Measurements from ENCODE around the gene PSME2. TPM values are rescaled to one million over a fixed set of nuclear protein-coding genes. Genes with fewer than 3 reads are reported as not detected.

The PSME2 gene
- total RNA-seq, 2 experiments from 2014 or later: 445 to 459 TPM

Small RNA genes within 50 kb of the gene (microRNA-seq; reads per million reads assigned to microRNA genes)
- gene MIR7703 (ENCODE audit: borderline replicate concordance): not detected

Other genes starting within 250 kb of the PSME2 start
- 10 to 100 TPM; 32.2 to 36.2 TPM for gene DHRS4, start 192.8 kb downstream of the PSME2 start, total RNA-seq
- 10 to 100 TPM; 27.5 to 27.6 TPM for gene DHRS4L2, start 157.7 kb downstream of the PSME2 start, total RNA-seq
- gene CARMIL3, start 94.6 kb downstream of the PSME2 start, total RNA-seq: under 1 TPM; 0.74 to 0.91 TPM
- not detected for gene CPNE6, start 75.0 kb downstream of the PSME2 start, total RNA-seq
- gene PCK2, start 52.3 kb downstream of the PSME2 start, total RNA-seq: 100 to 1,000 TPM; 101 to 115 TPM
- 10 to 100 TPM; 74.0 to 86.2 TPM for gene DCAF11, start 31.8 kb downstream of the PSME2 start, total RNA-seq
- 1 to 10 TPM; 1.5 to 1.6 TPM for gene NRL, start 31.7 kb downstream of the PSME2 start, total RNA-seq
- gene FITM1, start 16.0 kb downstream of the PSME2 start, total RNA-seq: under 1 TPM in 1 of 2 experiments, not detected in 1; 0.53 TPM
- gene PSME1, start 10.4 kb downstream of the PSME2 start, total RNA-seq: 100 to 1,000 TPM; 414 to 418 TPM
- 10 to 100 TPM; 36.9 to 46.7 TPM for gene EMC9, start 5.0 kb downstream of the PSME2 start, total RNA-seq
- 10 to 100 TPM; 73.7 to 98.4 TPM for gene RNF31, start 888 bp upstream of the PSME2 start, total RNA-seq
- 100 to 1,000 TPM; 172 to 209 TPM for gene IRF9, start 14.7 kb upstream of the PSME2 start, total RNA-seq
- gene REC8, start 25.5 kb upstream of the PSME2 start, total RNA-seq: 10 to 100 TPM; 25.6 to 27.7 TPM
- gene IPO4, start 42.2 kb upstream of the PSME2 start, total RNA-seq: 10 to 100 TPM; 73.4 to 73.7 TPM
- 10 to 100 TPM; 17.0 to 24.4 TPM for gene TM9SF1, start 48.8 kb upstream of the PSME2 start, total RNA-seq
- under 1 TPM; 0.14 to 0.30 TPM for gene TSSK4, start 59.1 kb upstream of the PSME2 start, total RNA-seq
- 10 to 100 TPM; 48.8 to 73.0 TPM for gene CHMP4A, start 66.9 kb upstream of the PSME2 start, total RNA-seq
- 10 to 100 TPM in 1 of 2 experiments, 1 to 10 TPM in 1; 4.5 to 11.7 TPM for gene MDP1, start 69.5 kb upstream of the PSME2 start, total RNA-seq
- gene NEDD8, start 85.8 kb upstream of the PSME2 start, total RNA-seq: 100 to 1,000 TPM; 187 to 217 TPM
- 10 to 100 TPM; 56.7 to 59.6 TPM for gene GMPR2, start 86.3 kb upstream of the PSME2 start, total RNA-seq
- gene TINF2, start 96.0 kb upstream of the PSME2 start, total RNA-seq: 100 to 1,000 TPM in 1 of 2 experiments, 10 to 100 TPM in 1; 87.4 to 108 TPM
- gene TGM1, start 116.6 kb upstream of the PSME2 start, total RNA-seq: 1 to 10 TPM; 4.8 to 7.4 TPM
- 10 to 100 TPM; 52.1 to 56.0 TPM for gene RABGGTA, start 125.0 kb upstream of the PSME2 start, total RNA-seq
- gene DHRS1, start 153.2 kb upstream of the PSME2 start, total RNA-seq: 10 to 100 TPM; 11.7 to 14.6 TPM
- 10 to 100 TPM; 24.4 to 32.5 TPM for gene NOP9, start 153.2 kb upstream of the PSME2 start, total RNA-seq
- gene CIDEB, start 161.4 kb upstream of the PSME2 start, total RNA-seq: 10 to 100 TPM; 11.1 to 14.0 TPM
- 1 to 10 TPM; 7.5 to 9.5 TPM for gene LTB4R2, start 163.5 kb upstream of the PSME2 start, total RNA-seq
- 10 to 100 TPM; 10.1 to 14.2 TPM for gene LTB4R, start 164.9 kb upstream of the PSME2 start, total RNA-seq
- gene ADCY4, start 188.5 kb upstream of the PSME2 start, total RNA-seq: 1 to 10 TPM; 1.4 to 1.8 TPM
- gene RIPK3, start 193.4 kb upstream of the PSME2 start, total RNA-seq: 1 to 10 TPM; 8.9 to 9.4 TPM
- gene NFATC4, start 221.6 kb upstream of the PSME2 start, total RNA-seq: under 1 TPM; 0.11 to 0.30 TPM